ENCODE data around the gene CHRDL2.

The CHRDL2 gene

DNA sequence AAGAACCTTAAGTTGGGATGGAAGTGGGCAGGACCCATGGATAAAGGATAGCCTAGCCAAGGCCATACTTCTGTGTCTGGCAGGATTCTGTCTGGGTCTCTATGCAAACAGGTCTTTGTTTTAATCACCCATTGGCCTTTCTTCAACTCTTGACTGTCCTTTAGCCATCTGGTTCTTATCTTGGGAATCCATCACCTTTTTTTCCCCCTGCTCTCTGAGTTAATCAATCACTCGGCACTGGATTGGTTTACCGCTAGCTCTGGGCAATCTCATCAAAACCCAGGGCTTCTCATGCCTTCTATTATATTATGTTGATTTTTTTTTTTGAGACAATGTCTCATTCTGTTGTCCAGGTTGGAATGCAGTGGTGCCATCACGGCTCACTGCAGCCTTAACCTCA is 15.6 kb upstream of the CHRDL2 start:
- TF ChIP-seq, protein P1, sequence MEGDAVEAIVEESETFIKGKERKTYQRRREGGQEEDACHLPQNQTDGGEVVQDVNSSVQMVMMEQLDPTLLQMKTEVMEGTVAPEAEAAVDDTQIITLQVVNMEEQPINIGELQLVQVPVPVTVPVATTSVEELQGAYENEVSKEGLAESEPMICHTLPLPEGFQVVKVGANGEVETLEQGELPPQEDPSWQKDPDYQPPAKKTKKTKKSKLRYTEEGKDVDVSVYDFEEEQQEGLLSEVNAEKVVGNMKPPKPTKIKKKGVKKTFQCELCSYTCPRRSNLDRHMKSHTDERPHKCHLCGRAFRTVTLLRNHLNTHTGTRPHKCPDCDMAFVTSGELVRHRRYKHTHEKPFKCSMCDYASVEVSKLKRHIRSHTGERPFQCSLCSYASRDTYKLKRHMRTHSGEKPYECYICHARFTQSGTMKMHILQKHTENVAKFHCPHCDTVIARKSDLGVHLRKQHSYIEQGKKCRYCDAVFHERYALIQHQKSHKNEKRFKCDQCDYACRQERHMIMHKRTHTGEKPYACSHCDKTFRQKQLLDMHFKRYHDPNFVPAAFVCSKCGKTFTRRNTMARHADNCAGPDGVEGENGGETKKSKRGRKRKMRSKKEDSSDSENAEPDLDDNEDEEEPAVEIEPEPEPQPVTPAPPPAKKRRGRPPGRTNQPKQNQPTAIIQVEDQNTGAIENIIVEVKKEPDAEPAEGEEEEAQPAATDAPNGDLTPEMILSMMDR (IDR thresholded peaks at IDR 0.05; ENCODE audit: low read depth, low read length): no peak
- H3K4me3 ChIP-seq (ENCODE audit: low read depth, low read length): no peak overlapping the region

DNA sequence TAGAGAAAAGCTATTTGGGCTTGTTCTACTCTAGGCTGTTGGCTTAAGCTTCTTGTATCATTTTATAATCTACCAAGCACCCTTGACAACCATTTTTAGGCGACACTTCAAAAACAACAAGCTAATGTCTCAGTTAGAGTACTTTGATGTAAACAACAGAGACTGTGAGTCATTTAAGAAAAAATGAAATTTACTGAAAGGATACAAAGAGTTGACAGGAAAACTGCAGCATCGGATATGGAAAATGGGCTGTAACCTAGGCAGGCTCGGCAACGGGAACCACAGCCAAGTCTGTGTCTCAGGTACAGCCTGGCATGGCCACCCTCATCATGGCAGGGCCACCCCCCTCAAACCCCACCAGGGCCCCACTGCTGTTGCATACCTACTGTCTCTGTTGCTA is 13.1 kb upstream of the CHRDL2 start:
- TF ChIP-seq, protein P1 (IDR thresholded peaks at IDR 0.05; ENCODE audit: low read depth, low read length): no peak
- no peak overlapping the region for H3K4me3 ChIP-seq (ENCODE audit: low read depth, low read length)

DNA sequence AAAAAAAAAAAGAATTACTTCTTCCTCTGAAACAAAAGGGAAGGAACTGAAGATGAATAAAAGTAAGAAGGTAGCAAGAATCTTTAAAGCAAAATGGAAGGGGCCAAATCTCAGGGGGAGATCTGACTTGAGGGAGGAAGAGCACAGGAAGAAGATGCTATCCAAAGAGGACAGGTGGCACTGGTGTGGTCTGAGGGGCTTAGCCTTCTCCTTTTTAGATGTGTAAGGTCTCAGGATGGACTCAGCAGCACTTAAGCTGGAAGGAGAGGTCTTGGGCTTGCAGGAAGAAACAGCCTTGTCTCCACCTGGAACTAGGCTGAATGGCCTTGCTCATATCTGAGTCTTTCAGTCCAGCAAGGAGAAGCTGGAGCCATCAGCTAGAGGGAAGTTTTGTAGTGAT is 12.4 kb upstream of the CHRDL2 start:
- no peak overlapping the region for H3K4me3 ChIP-seq (ENCODE audit: low read depth, low read length)
- TF ChIP-seq, protein P1 (IDR thresholded peaks at IDR 0.05; ENCODE audit: low read depth, low read length): no peak

DNA sequence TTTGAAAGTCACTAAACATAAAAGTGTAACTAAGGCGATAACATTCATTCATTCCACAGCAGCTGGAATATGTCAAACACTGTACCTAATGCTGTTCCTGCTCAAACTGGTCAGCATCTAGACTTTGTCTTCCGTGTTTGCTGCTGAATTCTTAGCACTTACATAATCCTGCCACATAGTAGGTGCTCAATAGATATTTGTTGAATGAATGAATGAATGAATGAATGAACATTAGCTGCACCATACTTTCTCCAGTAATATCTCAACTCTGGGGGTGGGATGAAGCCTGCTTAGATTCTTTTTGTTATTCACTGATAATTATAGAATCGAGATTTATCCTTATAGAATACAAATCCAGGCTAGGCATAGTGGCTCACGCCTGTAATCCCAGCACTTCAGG is 10.8 kb upstream of the CHRDL2 start:
- TF ChIP-seq, protein P1 (IDR thresholded peaks at IDR 0.05; ENCODE audit: low read depth, low read length): no peak

DNA sequence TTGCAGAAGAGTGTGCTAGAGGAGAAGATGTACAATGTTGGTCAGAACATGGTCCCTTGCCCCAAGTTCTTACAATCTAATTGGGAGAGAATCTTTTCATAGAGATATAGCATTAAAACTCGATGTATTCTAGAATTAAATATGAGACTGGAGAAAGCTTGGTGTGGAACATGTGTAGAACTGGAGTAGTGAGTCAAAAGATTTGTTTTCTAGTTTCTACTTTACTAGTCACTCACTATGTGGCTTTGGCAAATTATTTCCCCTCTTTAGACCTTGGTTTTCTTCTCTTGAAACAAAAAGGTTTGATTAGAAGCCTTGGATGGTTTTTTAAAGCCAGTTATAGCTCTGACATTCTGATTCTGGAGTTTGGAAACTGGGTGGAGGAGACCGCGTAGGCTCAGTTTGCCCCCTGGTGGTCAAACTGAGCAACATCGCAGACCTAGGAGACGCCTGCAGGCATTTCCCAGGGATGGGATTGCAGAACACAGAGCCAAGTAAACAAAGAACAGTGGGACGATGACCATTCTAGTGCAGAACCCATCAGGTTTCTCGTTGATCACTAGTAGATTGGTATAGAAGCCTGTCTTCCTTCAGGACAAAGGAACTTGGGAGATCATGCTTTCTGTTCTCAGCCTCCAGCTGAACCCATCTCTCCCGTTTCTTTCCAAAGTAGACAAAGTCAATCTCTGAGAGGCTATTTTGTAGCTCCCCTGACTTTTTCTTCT is 8.5 kb upstream of the CHRDL2 start:
- H3K4me3 ChIP-seq (ENCODE audit: low read depth, low read length): no peak overlapping the region
- TF ChIP-seq, protein P1 (IDR thresholded peaks at IDR 0.05; ENCODE audit: low read depth, low read length): peak; percentile 85

More for the DNA sequence above, 10.8 kb upstream of the CHRDL2 start:
- no peak overlapping the region for H3K4me3 ChIP-seq (ENCODE audit: low read depth, low read length)

DNA sequence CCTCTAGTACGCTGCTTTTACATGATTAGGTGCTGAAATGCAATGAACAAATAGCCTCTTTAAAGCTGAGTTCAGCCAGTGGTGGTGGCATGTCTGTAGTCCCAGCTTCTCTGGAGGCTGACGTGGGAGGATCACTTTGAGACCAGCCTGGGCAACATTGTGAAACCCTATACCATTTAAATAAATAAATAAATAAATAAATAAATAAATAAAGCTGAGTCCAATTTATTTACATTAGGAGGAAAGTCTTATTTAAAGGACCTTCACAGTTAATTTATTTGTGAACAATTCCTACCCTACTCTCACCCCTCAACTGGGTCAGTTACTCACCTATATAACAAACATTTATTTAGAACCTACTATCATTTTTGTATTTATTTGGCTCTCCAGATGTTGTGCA is 4.8 kb upstream of the CHRDL2 start:
- H3K4me3 ChIP-seq (ENCODE audit: low read depth, low read length): no peak overlapping the region
- TF ChIP-seq, protein P1 (IDR thresholded peaks at IDR 0.05; ENCODE audit: low read depth, low read length): no peak

DNA sequence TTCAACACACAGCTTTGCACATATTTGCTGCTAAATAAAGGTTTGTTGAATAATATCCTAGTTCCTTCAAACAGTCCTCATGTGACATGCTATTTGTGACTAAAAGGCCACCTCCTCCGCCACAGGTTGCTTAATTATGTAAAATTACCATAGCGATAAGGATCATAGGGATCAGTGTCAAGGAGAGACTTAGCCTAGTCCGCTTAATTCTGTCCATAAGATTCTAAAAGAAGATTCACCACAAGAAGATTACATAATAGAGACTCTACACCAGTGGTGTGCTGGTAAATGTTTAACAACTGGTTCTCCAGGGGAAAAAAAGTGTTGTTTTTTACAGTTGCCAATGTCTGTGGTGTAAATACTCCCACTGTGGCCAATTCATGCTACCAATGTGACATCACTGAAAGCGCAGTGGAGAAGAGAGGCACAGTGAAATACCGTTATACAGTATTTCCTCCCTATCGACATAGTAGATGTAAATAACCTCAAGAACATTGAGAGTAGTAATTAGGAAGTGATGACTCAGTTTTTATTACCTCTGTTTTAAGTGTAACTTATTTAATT is 4.2 kb upstream of the CHRDL2 start:
- TF ChIP-seq, protein P1 (IDR thresholded peaks at IDR 0.05; ENCODE audit: low read depth, low read length): no peak
- no peak overlapping the region for H3K4me3 ChIP-seq (ENCODE audit: low read depth, low read length)

Measured in WI38 (cell line).